NCI-H526 treated with DMSO at 0.1 percent for 48 hours (cell line): ENCODE results near the gene SLC16A5.
"Not testable (repeated sequence)": the region's sequence is repeated elsewhere in the genome, so short reads cannot be mapped to it uniquely, and the experiment has no call there.

Experiments
- DNase-seq: peaks from one replicate; lab custom pipeline; 2025; lab: John Stamatoyannopoulos, UW

The SLC16A5 gene

GRCh38 chr17:75133607-75134347, 46.0 kb downstream of the SLC16A5 start:
- DNase-seq = not testable (repeated sequence)

- no peak for DNase-seq
Measured at GRCh38 chr17:75135452-75135851, 47.7 kb downstream of the SLC16A5 start.

- no peak for DNase-seq
Measured at GRCh38 chr17:75135946-75136345, 48.2 kb downstream of the SLC16A5 start.

- DNase-seq = not testable (repeated sequence)
Measured at GRCh38 chr17:75137762-75138161, 50.0 kb downstream of the SLC16A5 start.

GRCh38 chr17:75138519-75138918, 50.8 kb downstream of the SLC16A5 start:
- DNase-seq = no peak

- DNase-seq = no peak
Measured at GRCh38 chr17:75142236-75142971, 54.6 kb downstream of the SLC16A5 start.

GRCh38 chr17:75144816-75145512, 57.2 kb downstream of the SLC16A5 start:
- no peak for DNase-seq

- no peak for DNase-seq
Measured at GRCh38 chr17:75146592-75146991, 58.8 kb downstream of the SLC16A5 start.

- no peak for DNase-seq
Measured at GRCh38 chr17:75147878-75148546, 60.3 kb downstream of the SLC16A5 start.

GRCh38 chr17:75151930-75152329, 64.2 kb downstream of the SLC16A5 start:
- DNase-seq = no peak

GRCh38 chr17:75152523-75152921, 64.8 kb downstream of the SLC16A5 start:
- no peak for DNase-seq

GRCh38 chr17:75152922-75153779, 65.4 kb downstream of the SLC16A5 start:
- DNase-seq = peak; percentile 36

- no peak for DNase-seq
Measured at GRCh38 chr17:75153780-75154194, 66.0 kb downstream of the SLC16A5 start.

- DNase-seq = peak; percentile 97
Measured at GRCh38 chr17:75154195-75155106, 66.7 kb downstream of the SLC16A5 start, which contains the start of gene JPT1. JPT1 (minus strand) TSS chr17:75154512; CDS start chr17:75154397, 115 bp downstream.

GRCh38 chr17:75155191-75155601, 67.4 kb downstream of the SLC16A5 start:
- no peak for DNase-seq
